Fibroblast of mammary gland (primary cell): ENCODE data around the gene DNAH11.
A peak's percentile ranks its signal among the peaks of the same experiment; 100 is the strongest.

Experiments
- DNase-seq: peaks from one replicate; pipeline ENCODE4 v3.0.0-alpha.2; 2010; ENCODE audit warnings: low read depth
- H3K4me3 ChIP-seq: 2 replicates; pipeline ENCODE4 v1.5.1; 2011; ENCODE audit warnings: low read depth, mild to moderate bottlenecking, low read length, moderate library complexity; ENCODE audit not compliant: control insufficient read depth
- CTCF ChIP-seq: conservative IDR thresholded peaks from 2 replicates; pipeline ENCODE4 v1.5.1; 2011; ENCODE audit warnings: low read depth, low read length, inconsistent platforms; ENCODE audit not compliant: control insufficient read depth, insufficient read depth

Gene DNAH11

GRCh38 chr7:21550076-21550475, 7.2 kb downstream of the DNAH11 start:
- no peak for TF ChIP-seq CTCF
- no peak for DNase-seq
- H3K4me3 ChIP-seq, result no peak overlapping the region

GRCh38 chr7:21550821-21551531, 8.1 kb downstream of the DNAH11 start:
- DNase-seq, result no peak
- TF ChIP-seq CTCF, result no peak
- H3K4me3 ChIP-seq, result no peak overlapping the region

DNA sequence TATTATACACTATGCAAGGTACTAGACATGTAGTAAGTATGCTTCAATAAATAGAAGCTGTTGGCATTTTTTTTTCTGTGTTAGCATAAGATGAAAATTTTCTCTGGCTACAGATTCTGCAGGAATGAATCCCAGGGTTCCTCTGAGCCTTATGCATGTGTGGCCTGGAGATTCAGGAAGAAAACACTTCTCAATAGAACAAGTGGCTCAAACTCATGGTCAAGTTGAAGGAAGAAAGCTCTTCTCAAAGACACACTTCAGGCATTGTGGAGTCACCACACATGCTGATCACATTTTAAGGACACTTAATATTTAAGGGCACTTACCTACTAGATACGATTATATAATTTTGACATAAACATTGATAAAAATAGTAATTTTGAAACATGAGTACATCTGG, 19.5 kb downstream of the DNAH11 start:
- no peak overlapping the region for H3K4me3 ChIP-seq
- TF ChIP-seq CTCF, result no peak
- no peak for DNase-seq

DNA sequence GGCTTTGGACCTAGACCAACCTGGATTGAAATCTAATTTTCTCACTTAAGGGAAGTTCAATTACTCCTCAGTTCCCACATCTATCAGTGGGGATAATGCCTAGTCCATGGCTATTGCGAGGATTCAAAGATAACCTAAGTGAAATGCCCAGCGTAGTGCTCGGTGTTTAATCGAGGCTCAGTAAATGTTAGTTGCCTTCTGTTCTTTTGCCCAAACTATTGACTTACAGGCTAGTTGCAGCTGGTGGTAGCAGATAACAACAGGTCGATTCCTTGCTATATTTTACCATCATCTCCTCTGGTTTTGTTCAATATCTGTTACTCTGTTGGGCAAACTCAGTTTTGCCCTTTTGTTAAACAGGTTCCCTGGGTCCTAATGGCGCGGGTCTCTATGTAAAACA, 22.8 kb downstream of the DNAH11 start:
- no peak for TF ChIP-seq CTCF
- DNase-seq, result no peak
- no peak overlapping the region for H3K4me3 ChIP-seq

DNA sequence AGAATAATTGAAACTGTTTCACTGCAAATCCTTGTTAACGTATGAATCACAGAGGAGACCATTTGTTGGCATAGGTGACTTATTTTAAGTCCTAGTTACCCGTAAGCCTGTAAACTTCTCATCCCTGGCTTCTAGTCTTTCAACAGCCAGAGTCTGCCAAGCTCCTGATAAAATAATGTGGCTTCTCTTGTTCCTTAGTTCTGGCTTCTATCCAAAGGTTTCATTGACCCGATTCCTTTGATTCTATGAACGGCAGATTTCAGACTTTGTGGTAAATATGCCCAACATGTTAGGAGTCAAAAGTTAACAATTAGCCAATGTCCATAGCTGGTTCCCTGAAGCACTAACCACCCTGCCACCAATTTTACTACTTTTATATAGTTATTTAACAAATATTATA, 23.3 kb downstream of the DNAH11 start:
- no peak for TF ChIP-seq CTCF
- no peak overlapping the region for H3K4me3 ChIP-seq
- no peak for DNase-seq

DNA sequence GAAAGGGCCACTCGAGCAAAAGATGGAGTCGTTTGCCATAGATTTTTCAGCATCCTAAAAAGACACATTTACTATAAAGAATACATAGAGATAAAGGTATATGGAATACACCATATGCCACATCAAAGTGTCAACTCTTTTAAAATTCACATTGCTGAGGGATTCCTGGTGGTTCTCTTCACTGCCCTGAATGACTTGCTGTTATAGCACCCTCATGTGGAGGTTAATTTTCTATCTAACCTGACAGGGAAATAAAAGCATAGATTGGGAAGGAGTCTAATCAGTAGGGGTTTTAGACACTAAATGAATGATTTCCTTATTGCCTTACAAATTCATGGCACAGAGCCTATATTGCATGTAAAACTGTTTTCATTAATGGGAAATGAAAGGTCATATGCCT, 25.9 kb downstream of the DNAH11 start:
- no peak for DNase-seq
- peak; percentile 9 for TF ChIP-seq CTCF
- no peak overlapping the region for H3K4me3 ChIP-seq
